Bone marrow (tissue), 2 donors: ENCODE measurements around the gene FTO.
"Not testable (repeated sequence)": the region's sequence is repeated elsewhere in the genome, so short reads cannot be mapped to it uniquely, and the experiment has no call there.

Experiments used
- DNase-seq, 2 donors: peaks; one replicate each; lab custom pipeline; 2025; lab: John Stamatoyannopoulos, UW

FTO gene

DNA sequence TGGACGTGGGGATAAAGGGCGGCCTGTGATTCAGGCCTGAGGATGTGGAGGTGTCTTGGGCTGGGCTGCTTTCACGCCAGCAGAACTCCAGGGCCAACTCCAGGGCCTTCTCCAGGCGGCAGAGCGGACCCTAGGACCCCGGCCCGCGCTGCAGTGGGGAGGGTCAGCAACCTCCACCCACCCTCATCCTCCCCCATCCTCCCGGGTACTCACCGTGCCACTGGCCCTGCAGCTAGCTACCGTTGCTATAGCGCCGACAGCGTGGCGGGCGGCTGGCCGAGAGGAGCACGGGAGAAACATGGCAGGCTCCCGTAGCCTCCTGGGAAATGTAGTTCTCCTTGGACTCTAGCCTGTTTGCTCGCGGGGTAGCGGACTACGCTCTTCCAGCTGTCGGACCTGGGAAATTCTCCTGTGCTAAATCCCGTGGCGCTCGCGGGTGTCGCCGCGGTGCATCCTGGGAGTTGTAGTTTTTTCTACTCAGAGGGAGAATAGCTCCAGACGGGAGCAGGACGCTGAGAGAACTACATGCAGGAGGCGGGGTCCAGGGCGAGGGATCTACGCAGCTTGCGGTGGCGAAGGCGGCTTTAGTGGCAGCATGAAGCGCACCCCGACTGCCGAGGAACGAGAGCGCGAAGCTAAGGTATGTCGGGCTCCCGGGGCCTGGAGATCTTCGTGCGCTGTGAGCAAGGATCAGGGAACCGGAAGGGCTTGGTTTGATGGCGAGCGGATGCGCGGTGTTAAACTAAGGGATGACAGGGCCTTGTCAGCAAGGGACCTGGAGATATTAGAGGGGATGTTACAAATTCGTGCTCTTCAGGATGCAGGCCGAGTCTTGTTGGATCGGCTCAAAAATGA is at the start of gene FTO, which contains the start of gene RPGRIP1L:
FTO (plus strand) TSS at position 567 of the 855 bp plus-strand sequence.
RPGRIP1L (minus strand) TSS at position 270 of the 855 bp plus-strand sequence. CDS start 3,136 bp downstream, outside the sequence.
- DNase-seq = peak; percentile 91 to 98

GRCh38 chr16:53654946-53655345 is 49.0 kb upstream of the FTO start:
- DNase-seq = no peak

DNA sequence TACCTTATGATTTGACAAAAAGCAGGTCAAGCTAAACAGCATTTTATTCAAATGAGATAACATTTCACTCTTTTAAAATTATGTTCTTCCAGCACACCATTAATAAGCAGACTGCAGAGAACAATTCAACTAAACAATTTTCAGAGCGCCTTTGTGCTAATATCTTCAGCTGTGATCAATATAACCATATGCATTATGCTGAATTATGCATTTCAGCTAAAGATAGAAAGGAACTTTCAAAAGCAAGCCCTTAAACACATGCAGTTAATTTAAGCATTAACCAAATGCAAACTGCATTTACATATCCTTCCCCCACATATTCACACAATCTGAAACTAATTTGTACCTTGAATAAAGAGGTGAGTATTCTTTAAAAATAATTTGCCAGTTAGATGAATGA is 41.9 kb upstream of the FTO start:
- DNase-seq = no peak

- no peak for DNase-seq
These were observed 39.1 kb upstream of the FTO start for GRCh38 chr16:53664724-53665345.

DNA sequence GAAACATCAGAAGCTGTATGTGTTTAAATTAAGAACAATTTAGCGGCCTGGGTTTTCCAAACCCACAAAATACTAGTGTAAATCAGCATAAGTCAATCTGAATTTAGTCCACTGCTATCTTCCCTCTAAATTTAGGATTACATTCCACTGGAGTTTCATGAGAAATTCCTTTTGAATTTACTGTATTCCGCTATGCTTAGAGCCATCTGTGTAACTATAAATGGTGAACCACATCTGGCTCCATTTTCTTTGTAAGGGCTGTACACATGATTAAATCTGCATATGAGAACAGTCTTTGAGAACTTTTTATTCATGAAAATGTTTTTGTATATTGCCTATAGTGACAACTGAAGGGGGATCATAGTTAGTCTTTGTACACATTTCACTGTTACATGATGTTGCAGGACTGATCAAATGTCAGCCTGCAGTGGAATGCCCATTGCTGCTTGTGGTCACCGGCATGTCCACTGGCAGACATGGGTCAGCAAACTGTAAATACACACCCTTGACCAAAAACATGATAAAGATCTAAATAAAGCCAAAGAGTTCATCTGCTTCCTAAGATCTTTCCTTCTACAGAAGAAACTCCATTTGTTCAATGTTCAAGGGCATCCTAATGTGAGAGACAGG is 37.1 kb upstream of the FTO start:
- DNase-seq = no peak

DNA sequence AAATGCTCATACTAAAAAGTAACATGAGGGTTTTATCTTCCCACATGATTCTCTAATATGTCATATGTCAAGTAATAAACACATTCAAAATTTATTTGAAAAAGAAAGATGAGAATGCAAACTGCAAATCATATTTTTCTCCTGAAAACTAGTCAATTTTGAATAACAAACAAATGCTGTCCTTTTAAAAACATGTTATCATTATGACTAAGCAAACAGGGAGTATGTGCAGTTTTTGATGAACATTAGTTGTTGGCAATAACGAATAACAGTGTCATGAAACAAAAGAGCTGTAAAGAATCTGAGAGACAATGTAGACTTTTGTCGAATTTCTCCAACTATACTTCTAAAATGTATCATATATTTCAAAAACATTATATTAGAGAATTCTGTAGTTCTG is 35.1 kb upstream of the FTO start:
- DNase-seq = no peak

- DNase-seq = no peak
These were observed 31.5 kb upstream of the FTO start for GRCh38 chr16:53672461-53672860.

- no peak for DNase-seq
These were observed 30.8 kb upstream of the FTO start for GRCh38 chr16:53673189-53673588.

GRCh38 chr16:53678155-53678554 is 25.8 kb upstream of the FTO start:
- DNase-seq = no peak

DNA sequence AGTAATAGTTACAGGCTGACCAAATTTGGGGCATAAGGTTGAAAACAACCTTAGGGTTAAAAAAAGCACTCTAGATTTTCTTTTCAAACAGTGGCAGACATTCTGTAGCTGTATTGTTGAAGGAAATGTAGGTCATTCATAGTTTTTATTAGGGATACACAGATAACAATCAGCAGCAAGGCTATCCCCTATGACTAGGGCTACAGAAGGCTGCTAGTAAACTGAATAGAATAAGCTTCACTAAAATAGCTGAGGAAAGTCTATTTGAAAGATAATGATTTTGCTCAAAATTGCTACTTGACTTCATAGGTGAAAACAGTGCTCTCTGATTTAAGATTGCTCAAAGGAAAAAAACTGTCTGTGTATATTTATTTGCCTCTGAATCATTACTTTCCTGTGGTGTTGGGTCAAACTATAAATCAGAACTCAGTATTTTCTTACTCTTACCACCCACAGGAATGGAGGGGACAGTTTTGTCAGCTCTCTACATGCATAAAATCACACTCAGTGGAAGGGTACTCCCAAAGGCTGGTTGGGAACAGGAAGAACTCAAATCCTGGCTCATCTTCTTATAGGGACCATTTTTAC is 25.1 kb upstream of the FTO start:
- no peak for DNase-seq

GRCh38 chr16:53680756-53681155 is 23.2 kb upstream of the FTO start:
- no peak for DNase-seq

- DNase-seq = no peak
These were observed 22.6 kb upstream of the FTO start for GRCh38 chr16:53681354-53681753.

GRCh38 chr16:53685334-53685733 is 18.6 kb upstream of the FTO start:
- not testable (repeated sequence) for DNase-seq

GRCh38 chr16:53686710-53687109 is 17.2 kb upstream of the FTO start:
- no peak for DNase-seq

DNA sequence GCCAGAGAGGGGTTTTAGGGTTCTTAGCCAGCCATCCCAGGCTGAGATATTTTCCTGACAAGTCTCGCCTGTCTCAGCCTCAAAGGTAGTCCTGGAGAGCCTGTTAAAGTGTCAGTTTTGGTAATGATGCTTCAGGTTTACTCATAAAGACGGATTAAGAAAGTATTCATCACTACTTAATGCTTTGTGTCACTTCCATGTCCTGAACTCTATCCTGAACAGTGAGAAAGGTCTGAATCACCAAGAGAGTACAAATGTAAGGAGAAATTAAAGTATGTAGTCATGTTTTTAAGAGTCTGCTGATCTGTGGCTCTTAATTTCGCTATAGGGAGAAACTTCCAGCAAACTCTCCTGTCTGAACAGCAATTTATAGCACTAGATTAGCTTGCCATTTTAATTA is 14.3 kb upstream of the FTO start:
- DNase-seq = no peak

GRCh38 chr16:53690771-53691170 is 13.2 kb upstream of the FTO start:
- DNase-seq = no peak

- DNase-seq = no peak
These were observed 11.8 kb upstream of the FTO start for GRCh38 chr16:53692146-53692545.

GRCh38 chr16:53693320-53693719 is 10.6 kb upstream of the FTO start:
- DNase-seq = no peak

- DNase-seq = no peak
These were observed 8.9 kb upstream of the FTO start for GRCh38 chr16:53695070-53695469.

DNA sequence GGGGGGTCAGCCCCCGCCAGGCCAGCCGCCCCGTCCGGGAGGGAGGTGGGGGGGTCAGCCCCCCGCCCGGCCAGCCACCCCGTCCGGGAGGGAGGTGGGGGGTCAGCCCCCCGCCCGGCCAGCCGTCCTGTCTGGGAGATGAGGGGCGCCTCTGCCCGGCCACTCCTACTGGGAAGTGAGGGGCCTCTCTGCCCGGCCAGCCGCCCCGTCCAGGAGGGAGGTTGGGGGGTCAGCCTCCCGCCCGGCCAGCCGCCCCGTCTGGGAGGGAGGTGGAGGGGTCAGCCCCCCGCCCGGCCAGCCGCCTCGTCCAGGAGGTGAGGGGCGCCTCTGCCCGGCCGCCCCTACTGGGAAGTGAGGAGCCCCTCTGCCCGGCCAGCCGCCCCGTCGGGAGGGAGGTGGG is 5.7 kb upstream of the FTO start:
- not testable (repeated sequence) for DNase-seq

GRCh38 chr16:53704445-53704813 is 473 bp downstream of the FTO start:
- no peak for DNase-seq

GRCh38 chr16:53707671-53708070 is 3.7 kb downstream of the FTO start:
- no peak for DNase-seq

- no peak for DNase-seq
These were observed 4.5 kb downstream of the FTO start for GRCh38 chr16:53708490-53708889.
